Measurements from ENCODE around the gene MYADML2. TPM values are rescaled to one million over a fixed set of nuclear protein-coding genes. Genes with fewer than 3 reads are reported as not detected.
"Not testable (repeated sequence)": the region's sequence is repeated elsewhere in the genome, so short reads cannot be mapped to it uniquely, and the experiment has no call there.

The MYADML2 gene
- 0.16 and 1.3 TPM in 2 replicates for total RNA-seq
- 0.35 TPM for polyA plus RNA-seq (2012)

GRCh38 chr17:81947189-81947588, at the start of gene MYADML2:
TSS of gene MYADML2 (minus strand) at chr17:81947233. CDS start at chr17:81941741, 5,492 bp downstream.
- no peak for DNase-seq (ENCODE audit: low read depth)

- no peak for DNase-seq (ENCODE audit: low read depth)
These were observed 49.3 kb upstream of the MYADML2 start for GRCh38 chr17:81996232-81996756.

GRCh38 chr17:81995463-81996231, 48.6 kb upstream of the MYADML2 start:
- no peak for DNase-seq (ENCODE audit: low read depth)

GRCh38 chr17:81994593-81995462, 47.8 kb upstream of the MYADML2 start:
- DNase-seq (ENCODE audit: low read depth) = no peak

GRCh38 chr17:81993729-81994592, 46.9 kb upstream of the MYADML2 start:
- DNase-seq (ENCODE audit: low read depth) = no peak

- DNase-seq (ENCODE audit: low read depth) = no peak
These were observed 45.5 kb upstream of the MYADML2 start for GRCh38 chr17:81992306-81993102.

- DNase-seq (ENCODE audit: low read depth) = peak; percentile 93
These were observed 44.8 kb upstream of the MYADML2 start for GRCh38 chr17:81991684-81992305.

- DNase-seq (ENCODE audit: low read depth) = no peak
These were observed 44.0 kb upstream of the MYADML2 start for GRCh38 chr17:81990836-81991683.

GRCh38 chr17:81987161-81987770, 40.2 kb upstream of the MYADML2 start:
- DNase-seq (ENCODE audit: low read depth) = no peak

- no peak for DNase-seq (ENCODE audit: low read depth)
These were observed 39.6 kb upstream of the MYADML2 start for GRCh38 chr17:81986606-81987005.

GRCh38 chr17:81984773-81985410, 37.9 kb upstream of the MYADML2 start:
- DNase-seq (ENCODE audit: low read depth) = no peak

- DNase-seq (ENCODE audit: low read depth) = no peak
These were observed 36.8 kb upstream of the MYADML2 start for GRCh38 chr17:81983639-81984373.

GRCh38 chr17:81983011-81983638, 36.1 kb upstream of the MYADML2 start:
- DNase-seq (ENCODE audit: low read depth) = no peak

- not testable (repeated sequence) for DNase-seq (ENCODE audit: low read depth)
These were observed 34.5 kb upstream of the MYADML2 start for GRCh38 chr17:81981511-81981910.

- no peak for DNase-seq (ENCODE audit: low read depth)
These were observed 33.8 kb upstream of the MYADML2 start for GRCh38 chr17:81980707-81981343.

- no peak for DNase-seq (ENCODE audit: low read depth)
These were observed 33.1 kb upstream of the MYADML2 start for GRCh38 chr17:81980122-81980521.
